Right kidney (tissue), 1 donor: ENCODE results near the gene NPVF.

Source experiments
- DNase-seq: peaks from one replicate; pipeline ENCODE4 v3.0.0-alpha.2; 2016

Gene NPVF

DNA sequence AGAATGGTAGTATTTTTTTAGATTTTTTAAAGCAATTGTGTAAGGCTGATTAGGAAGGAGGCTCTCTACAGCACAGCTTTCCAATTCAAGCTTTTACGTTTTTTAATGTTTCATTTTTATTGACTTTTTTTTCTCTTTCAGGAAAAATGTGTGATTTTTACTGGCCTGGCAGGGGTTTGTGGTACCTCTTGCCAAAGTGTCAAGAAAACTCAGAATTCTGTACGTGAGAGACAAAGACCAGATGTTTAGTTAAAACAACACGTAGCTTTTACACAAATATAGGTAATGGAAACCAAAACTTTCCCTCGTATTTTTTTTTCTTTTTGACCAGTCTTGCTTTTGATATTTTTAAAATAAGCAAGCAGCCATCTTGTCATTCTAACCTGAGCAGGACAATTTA lies 6.0 kb upstream of the NPVF start:
- no peak for DNase-seq

DNA sequence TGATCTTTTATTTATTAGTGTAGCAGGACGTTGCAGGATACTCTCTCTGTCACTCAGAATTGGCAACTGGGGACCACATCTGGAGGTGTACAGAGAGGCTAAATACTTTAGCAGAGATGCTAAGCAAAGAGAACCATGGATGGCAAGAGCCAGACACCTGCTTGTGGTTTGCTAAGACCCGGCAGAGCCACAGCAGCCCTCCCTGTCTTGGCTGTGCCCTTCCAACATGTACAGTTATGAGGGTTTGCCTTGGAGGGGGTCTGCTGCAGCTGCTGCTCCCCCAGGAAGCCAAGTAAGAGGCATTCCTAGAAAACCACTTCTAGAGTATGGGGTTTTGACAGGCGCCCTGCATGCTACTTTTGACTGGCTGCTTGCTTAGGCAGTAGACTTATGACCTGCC lies 5.1 kb downstream of the NPVF start:
- DNase-seq = no peak

- DNase-seq = no peak
Measured at GRCh38 chr7:25222666-25223065, 5.6 kb downstream of the NPVF start.

- DNase-seq = no peak
Measured at GRCh38 chr7:25221009-25221408, 7.3 kb downstream of the NPVF start.

- no peak for DNase-seq
Measured at GRCh38 chr7:25218191-25218590, 10.1 kb downstream of the NPVF start.

DNA sequence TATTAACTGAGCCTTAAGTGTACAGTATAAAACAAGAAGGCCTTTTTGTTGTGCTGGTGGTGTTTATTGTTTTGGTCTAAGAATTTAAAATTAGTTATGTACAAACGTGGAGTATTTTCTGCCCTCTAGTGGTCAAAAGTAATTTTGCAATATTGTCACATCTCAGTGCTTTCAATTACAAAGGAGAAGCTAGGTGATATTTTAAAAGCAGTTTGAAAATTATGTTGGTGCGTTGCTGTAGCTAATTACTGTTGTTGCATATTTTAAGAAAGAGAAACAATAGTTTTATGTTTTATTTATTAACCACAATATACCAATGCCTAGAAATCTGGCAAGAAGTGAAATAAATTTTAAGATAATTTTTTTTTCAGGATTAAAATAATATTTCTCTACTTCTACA lies 11.4 kb downstream of the NPVF start:
- peak; percentile 28 for DNase-seq

DNA sequence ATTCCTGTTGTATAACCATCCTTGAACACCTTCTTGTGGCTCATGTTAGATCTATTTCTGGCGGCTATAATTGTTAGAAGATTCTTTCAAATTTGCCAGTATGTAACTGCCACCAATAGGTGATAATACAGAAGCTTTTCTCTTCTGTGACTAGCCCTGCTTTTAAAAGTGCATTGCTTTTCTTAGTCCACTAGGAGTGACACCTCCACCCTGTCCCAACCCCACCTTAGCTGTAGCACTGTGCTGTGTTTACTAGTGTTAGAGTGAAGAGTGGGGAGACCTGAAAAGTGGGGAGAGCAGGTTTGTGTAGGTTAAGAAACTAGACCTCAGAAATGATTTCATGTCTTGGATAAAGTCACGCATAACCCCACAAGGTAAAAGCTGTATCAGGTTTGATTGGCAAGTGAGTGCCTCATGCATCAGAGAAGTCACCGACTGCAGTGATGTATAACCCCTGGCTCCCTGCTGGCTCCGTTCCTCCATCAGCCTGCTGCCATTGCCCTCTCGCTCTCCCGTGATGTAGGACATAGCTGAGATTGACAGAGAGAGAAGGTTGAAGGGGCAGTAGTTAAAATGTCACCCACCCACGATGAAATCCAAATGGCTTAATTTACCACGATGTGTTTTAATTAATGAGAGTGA lies 12.5 kb downstream of the NPVF start:
- no peak for DNase-seq

GRCh38 chr7:25208525-25209221 lies 19.6 kb downstream of the NPVF start:
- no peak for DNase-seq

DNA sequence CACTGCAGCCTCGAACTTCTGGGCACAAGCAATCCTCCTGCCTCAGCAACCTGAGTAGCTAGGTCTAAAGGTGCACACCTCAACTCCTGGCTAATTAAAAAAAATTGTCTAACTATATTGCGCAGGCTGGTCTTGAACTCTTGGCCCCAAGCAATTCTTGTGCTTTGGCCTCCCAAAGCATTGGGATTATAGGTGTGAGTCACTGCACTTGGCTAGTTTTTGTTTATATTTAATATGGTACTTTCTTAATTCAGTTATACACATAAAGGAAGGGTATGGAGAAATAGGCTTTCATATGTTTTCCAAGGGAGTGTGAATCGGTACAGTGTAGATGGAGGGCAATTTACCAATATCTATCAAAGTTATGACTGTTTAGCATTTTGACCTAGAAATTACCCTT lies 20.4 kb downstream of the NPVF start:
- DNase-seq = no peak

DNA sequence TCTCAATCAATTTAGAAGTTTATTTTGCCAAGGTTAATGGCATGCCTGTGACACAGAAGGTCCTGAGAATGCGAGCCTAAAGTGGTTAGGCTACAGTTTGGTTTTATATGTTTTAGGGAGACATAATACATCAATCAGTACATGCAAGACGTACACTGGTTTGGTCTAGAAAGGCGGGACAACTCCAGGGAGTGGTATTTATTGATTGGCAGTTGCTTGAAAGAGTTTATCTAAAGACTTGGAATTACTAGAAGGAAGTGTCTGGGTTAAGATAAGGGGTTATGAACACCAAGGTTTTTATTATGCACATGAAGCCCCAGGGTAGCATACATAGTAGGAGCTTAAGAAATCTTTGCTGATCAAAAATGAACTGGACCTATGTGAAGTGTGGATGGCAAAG lies 21.5 kb downstream of the NPVF start:
- no peak for DNase-seq

DNA sequence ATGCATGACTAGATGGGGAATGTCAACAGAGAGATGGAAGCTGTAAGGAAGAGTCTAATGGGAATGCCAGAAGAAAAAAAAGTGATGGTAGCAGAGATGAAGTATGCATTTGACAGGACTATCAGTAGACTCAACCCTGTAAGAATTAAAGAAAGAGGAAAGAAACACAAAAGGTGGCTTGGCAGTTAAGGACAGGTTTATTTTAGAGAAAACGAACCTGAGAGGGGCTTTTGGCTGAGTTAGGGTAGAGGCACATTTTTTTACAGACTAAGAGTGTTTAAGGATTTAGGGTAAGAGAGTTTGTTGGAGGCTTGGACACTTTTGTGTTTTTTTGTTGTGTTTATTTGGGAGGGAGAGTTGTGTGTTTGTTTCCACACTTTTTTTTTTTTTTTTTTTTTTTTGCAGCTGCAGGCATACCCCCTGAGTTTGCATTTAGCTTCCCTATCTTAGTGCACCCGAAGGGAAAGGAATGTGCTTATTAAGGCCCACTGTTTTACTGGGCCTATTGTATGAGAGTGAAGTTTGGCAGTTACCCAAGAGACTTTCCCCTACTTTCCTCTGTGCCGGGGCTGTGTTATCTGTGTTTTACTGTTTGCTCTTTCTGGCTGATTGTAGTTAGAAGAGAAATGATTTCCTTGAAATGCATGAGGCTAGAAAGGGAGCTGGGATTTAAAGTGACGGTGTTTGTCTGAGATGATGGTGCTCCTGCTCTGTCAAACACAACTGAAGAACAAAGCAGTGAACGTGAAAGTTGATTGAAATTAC lies 32.0 kb downstream of the NPVF start:
- no peak for DNase-seq

GRCh38 chr7:25194036-25194435 lies 34.2 kb downstream of the NPVF start:
- DNase-seq = no peak

DNA sequence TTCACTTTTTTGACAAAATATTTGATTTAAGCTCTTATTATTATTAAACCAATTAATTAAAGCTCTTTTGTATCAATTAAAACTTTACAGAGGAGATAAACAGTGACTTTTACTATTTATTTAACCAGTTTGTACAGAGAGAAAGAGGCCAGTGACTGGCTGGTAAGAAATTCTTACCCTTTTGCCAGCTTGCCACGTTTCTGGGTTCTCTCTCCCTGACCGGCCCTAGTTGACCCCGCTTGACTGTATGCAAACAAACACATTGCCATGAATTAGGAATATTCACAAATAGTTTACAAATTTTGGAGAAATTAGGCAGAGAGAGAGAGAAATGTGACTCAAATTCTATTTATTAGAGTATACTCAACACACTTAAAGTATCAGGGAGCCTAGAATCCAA lies 36.2 kb downstream of the NPVF start:
- DNase-seq = no peak

GRCh38 chr7:25189197-25189596 lies 39.1 kb downstream of the NPVF start:
- DNase-seq = no peak

- DNase-seq = no peak
Measured at GRCh38 chr7:25187932-25188331, 40.4 kb downstream of the NPVF start.

DNA sequence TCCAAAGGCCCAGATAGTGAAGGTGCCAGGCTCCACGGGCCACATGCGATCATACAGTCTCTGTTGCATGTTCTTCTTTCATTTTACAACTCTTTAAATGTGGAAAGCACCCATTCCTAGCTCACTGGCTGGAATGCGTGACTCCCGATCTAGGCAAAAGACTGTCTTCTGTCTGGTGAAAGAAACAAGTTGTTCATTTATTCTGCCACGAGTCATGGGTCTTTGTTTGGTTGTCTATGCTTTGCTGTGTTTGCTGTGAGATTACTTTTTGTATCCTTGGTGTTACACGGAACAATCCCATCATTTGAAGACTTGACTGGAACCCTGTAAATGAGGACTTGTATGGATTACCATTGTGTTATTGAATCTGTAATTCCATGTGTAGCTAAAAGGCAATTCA lies 41.9 kb downstream of the NPVF start:
- DNase-seq = no peak

GRCh38 chr7:25181532-25181931 lies 46.8 kb downstream of the NPVF start:
- no peak for DNase-seq

DNA sequence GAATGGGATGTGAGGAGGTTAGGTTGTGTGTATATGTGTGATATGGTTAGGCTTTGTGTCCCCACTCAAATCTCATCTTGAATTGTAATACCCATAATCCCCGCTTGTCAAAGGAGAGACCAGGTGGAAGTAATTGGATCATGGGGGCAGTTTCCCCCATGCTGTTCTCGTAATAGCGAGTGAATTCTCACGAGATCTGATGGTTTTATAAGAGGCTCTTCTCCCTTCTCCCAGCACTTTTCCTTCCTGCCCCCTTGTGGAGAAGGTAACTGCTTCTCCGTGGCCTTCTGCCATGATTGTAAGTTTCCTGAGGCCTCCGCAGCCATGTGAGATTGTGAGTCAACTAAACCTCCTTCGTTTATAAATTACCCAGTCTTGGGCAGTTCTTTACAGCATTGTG lies 47.3 kb downstream of the NPVF start:
- no peak for DNase-seq

DNA sequence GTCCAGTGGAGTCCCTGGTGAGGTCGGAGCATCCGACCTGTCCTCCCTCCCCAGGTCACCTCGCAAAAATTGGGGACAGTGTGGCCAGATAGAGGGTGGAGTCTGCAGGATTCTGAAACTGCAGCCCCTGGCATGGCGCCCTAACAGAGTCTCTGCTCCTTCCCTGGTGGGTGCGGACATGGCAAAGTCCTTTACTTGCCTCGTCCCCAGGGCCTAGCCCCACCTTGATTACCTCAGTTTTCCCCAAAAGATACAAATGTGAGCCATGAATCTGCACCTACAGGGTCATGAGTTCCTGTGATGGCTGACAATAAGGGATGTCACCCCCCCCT lies 47.7 kb downstream of the NPVF start:
- DNase-seq = no peak

- peak; percentile 81 for DNase-seq
Measured at GRCh38 chr7:25179771-25180591, 48.3 kb downstream of the NPVF start.

GRCh38 chr7:25179325-25179724 lies 49.0 kb downstream of the NPVF start:
- DNase-seq = no peak
